Parathyroid adenoma (tissue), 2 donors: ENCODE results near the gene MRPL50.

Experiments used
- H2AFZ ChIP-seq: fragments of 300-600 bp; sonication (generic); one replicate; pipeline ENCODE4 v1.7.0; 2017; ENCODE audit warnings: antibody characterized with exemption, mild to moderate bottlenecking
- H3K27ac ChIP-seq: fragments of 300-600 bp; sonication (generic); one replicate; pipeline ENCODE4 v1.7.0; 2017
- H3K27me3 ChIP-seq: fragments of 300-600 bp; sonication (generic); one replicate; pipeline ENCODE4 v1.7.0; 2017; ENCODE audit warnings: low read length; ENCODE audit not compliant: control insufficient read depth, insufficient read depth
- H3K36me3 ChIP-seq: fragments of 300-600 bp; sonication (generic); one replicate; pipeline ENCODE4 v1.7.0; 2017; ENCODE audit warnings: low read length; ENCODE audit not compliant: control insufficient read depth, insufficient read depth
- H3K4me1 ChIP-seq: fragments of 300-600 bp; sonication (generic); one replicate; pipeline ENCODE4 v1.7.0; 2017; ENCODE audit warnings: control low read depth
- H3K4me2 ChIP-seq: fragments of 300-600 bp; sonication (generic); one replicate; pipeline ENCODE4 v1.7.0; 2017; ENCODE audit warnings: low read length
- H3K4me3 ChIP-seq: fragments of 300-600 bp; sonication (generic); one replicate; pipeline ENCODE4 v1.7.0; 2017; ENCODE audit warnings: low read depth, low read length
- H3K79me2 ChIP-seq: fragments of 300-600 bp; sonication (generic); one replicate; pipeline ENCODE4 v1.7.0; 2017; ENCODE audit warnings: control low read depth
- H3K9ac ChIP-seq: fragments of 300-600 bp; sonication (generic); one replicate; pipeline ENCODE4 v1.7.0; 2017; ENCODE audit warnings: mild to moderate bottlenecking
- H3K9me3 ChIP-seq: fragments of 300-600 bp; sonication (generic); one replicate; pipeline ENCODE4 v1.7.0; 2017; ENCODE audit warnings: low read length; ENCODE audit not compliant: control insufficient read depth
- TF ChIP-seq, protein P1 (sequence below): fragments of 300-600 bp; sonication (generic); IDR thresholded peaks from one replicate; pipeline ENCODE4 v1.7.0; 2017; ENCODE audit warnings: antibody characterized with exemption, mild to moderate bottlenecking
- donor health status: primary hyperparathyroidism.

MRPL50 gene

DNA sequence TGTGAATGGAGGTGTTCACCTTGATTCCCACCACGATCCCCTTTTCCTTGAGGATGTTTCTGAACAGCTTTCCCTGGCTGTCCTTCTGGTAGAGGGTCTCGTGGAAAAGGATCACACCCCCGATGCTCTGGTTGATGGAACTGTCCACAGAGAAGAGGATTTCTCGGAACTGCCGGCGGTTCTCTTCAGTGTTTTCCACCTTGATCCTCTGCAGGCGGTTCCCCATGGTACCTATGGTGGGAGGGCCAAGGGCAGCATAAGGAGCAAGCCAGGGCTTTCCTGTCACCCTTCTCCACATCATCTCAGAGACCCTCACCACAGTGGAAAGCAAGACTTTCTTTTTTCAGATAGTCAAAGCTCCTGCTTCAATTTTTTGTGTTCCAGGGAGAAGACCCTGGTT, 31.3 kb upstream of the MRPL50 start:
- H3K4me1 ChIP-seq = no peaks in the 10 kb centered on the region
- H3K79me2 ChIP-seq = no peaks in the 10 kb centered on the region
- no peak overlapping the region for H3K27ac ChIP-seq
- no peak overlapping the region for H3K4me2 ChIP-seq
- H3K27me3 ChIP-seq = no peaks in the 10 kb centered on the region
- no peaks in the 10 kb centered on the region for H3K9me3 ChIP-seq
- TF ChIP-seq, protein P1, sequence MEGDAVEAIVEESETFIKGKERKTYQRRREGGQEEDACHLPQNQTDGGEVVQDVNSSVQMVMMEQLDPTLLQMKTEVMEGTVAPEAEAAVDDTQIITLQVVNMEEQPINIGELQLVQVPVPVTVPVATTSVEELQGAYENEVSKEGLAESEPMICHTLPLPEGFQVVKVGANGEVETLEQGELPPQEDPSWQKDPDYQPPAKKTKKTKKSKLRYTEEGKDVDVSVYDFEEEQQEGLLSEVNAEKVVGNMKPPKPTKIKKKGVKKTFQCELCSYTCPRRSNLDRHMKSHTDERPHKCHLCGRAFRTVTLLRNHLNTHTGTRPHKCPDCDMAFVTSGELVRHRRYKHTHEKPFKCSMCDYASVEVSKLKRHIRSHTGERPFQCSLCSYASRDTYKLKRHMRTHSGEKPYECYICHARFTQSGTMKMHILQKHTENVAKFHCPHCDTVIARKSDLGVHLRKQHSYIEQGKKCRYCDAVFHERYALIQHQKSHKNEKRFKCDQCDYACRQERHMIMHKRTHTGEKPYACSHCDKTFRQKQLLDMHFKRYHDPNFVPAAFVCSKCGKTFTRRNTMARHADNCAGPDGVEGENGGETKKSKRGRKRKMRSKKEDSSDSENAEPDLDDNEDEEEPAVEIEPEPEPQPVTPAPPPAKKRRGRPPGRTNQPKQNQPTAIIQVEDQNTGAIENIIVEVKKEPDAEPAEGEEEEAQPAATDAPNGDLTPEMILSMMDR = no peak
- H2AFZ ChIP-seq = no peak overlapping the region
- no peak overlapping the region for H3K9ac ChIP-seq
- H3K36me3 ChIP-seq = no peaks in the 10 kb centered on the region
- H3K4me3 ChIP-seq = no peak overlapping the region

DNA sequence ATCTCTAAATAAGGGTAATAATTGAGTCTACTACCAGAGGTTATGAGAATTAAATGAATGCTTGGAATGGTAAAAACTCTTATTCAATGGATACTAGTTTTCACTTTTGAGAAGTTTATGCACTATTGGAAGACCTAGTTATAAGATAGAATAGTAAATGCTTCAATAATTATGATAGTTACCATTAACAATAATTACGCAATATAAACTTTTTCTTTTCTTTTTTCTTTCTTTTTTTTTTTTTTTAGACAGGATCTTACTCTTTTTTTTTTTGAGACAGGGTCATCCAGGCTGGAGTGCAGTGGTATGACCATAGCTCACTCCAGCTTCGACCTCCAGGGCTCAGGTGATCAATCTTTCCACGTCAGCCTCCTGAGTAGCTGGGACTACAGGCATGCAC, 30.5 kb upstream of the MRPL50 start:
- H3K4me2 ChIP-seq = no peak overlapping the region
- no peaks in the 10 kb centered on the region for H3K36me3 ChIP-seq
- TF ChIP-seq, protein P1 = no peak
- H2AFZ ChIP-seq = no peak overlapping the region
- no peaks in the 10 kb centered on the region for H3K79me2 ChIP-seq
- H3K27me3 ChIP-seq = no peaks in the 10 kb centered on the region
- H3K9ac ChIP-seq = no peak overlapping the region
- H3K27ac ChIP-seq = no peak overlapping the region
- H3K4me3 ChIP-seq = no peak overlapping the region
- no peaks in the 10 kb centered on the region for H3K4me1 ChIP-seq
- no peaks in the 10 kb centered on the region for H3K9me3 ChIP-seq

DNA sequence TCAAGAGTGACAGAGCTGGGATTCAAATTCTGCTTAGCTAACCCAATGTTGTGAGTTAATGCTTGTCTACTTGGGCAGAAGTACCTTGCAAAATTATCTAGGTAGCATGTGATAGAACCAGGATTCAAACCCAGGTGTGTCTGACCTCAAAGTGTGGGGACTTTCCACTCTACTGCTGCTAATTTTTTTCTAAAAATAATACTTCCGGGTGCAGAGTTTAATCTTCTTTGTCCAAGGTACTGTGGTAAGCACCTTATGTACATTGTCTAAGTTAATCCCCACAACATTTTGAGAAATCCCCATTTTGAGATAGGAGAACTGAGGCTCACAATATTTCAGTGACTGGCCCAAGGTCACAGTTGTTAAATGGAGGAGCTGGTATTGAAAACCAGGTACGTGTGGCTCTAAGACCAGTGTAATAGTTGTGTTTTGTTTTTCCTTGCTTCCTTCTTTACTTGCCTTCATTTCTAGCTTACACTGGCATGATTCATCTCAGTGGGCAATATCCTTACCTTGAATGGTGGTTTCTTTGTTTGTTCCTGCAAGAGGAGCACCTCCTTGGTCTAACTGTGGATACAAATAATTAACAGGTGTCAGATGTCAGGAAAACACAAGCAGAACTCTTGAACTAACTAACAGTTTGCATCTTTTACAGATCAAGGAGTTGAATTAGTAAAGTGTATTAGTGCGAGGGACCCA, 29.7 kb upstream of the MRPL50 start:
- Histone ChIP-seq H3K27me3 (no peaks in the 10 kb centered on the region), H3K9me3 (no peaks in the 10 kb centered on the region), H2AFZ (no peak overlapping the region), H3K36me3 (no peaks in the 10 kb centered on the region), H3K79me2 (no peaks in the 10 kb centered on the region), H3K9ac (no peak overlapping the region), H3K4me3 (no peak overlapping the region), H3K4me2 (no peak overlapping the region), H3K4me1 (no peaks in the 10 kb centered on the region), H3K27ac (no peak overlapping the region)
- TF ChIP-seq, protein P1 = no peak

DNA sequence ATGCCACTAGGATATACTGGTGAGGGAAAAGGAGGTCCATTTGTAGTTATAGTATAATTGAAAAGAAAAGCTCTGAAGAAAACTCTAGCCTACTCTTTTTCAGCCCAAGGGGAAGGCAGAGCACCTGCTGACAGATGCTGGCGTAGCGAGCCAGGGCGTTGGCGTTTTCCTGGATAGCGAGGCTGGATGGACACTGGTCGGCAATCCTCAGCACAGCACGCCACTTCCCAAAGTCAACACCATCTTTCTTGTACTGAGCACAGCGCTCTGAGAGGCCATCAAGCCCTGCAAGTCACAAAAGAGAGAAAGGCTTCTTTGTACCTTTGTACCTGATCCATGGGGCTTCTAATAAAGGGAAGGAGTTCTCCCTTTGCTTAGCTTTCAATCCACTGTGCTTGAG, 28.9 kb upstream of the MRPL50 start:
- Histone ChIP-seq H3K4me3 (no peak overlapping the region), H3K9ac (no peak overlapping the region), H3K27me3 (no peaks in the 10 kb centered on the region), H2AFZ (no peak overlapping the region), H3K4me1 (no peaks in the 10 kb centered on the region), H3K9me3 (no peaks in the 10 kb centered on the region), H3K36me3 (no peaks in the 10 kb centered on the region), H3K79me2 (no peaks in the 10 kb centered on the region), H3K4me2 (no peak overlapping the region), H3K27ac (no peak overlapping the region)
- TF ChIP-seq, protein P1 = no peak

DNA sequence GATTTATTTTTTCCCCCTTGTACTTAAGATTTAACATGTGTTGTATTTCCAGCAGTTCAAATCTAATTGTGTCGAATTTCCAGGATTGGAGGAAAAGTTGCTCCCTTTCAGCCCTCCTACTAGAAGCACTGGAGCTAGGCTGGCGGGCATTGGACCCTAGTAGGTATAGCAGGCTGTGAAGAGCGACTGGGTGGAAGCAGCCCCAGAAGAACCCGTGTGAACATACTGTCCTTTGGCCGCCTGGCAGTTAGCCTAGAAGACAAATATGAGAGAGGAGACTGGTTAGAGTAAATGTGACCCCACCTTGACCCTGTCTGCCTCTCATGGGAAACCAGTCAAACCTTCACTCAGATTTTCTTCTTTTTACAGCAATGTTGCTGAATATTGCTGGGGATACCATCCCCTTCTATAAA, 23.2 kb upstream of the MRPL50 start:
- TF ChIP-seq, protein P1 = no peak
- H3K4me1 ChIP-seq = no peaks in the 10 kb centered on the region
- no peak overlapping the region for H3K4me3 ChIP-seq
- no peak overlapping the region for H3K4me2 ChIP-seq
- H3K27me3 ChIP-seq = no peaks in the 10 kb centered on the region
- H3K9ac ChIP-seq = no peak overlapping the region
- no peak overlapping the region for H2AFZ ChIP-seq
- no peaks in the 10 kb centered on the region for H3K9me3 ChIP-seq
- H3K79me2 ChIP-seq = no peaks in the 10 kb centered on the region
- H3K27ac ChIP-seq = no peak overlapping the region
- H3K36me3 ChIP-seq = no peaks in the 10 kb centered on the region
